HAP-1 (cell line): Measurements from ENCODE around the gene SH3TC1.
A peak's percentile ranks its signal among the peaks of the same experiment; 100 is the strongest.

Experiments used
- DNase-seq, 2 experiments: peaks; one replicate each; pipeline ENCODE4 v3.0.0-alpha.2; 2016 to 2020; ENCODE audit warnings: low spot score in 2 of 2
- H3K27me3 ChIP-seq: fragments of 250-450 bp; sonication (Bioruptor Pico); 2 replicates; pipeline ENCODE4 v1.5.1; 2020; ENCODE audit warnings: low read depth, mild to moderate bottlenecking, moderate library complexity
- H3K36me3 ChIP-seq: fragments of 250-450 bp; sonication (Bioruptor Pico); replicated peaks from 2 replicates; pipeline ENCODE4 v1.5.1; 2020; ENCODE audit warnings: mild to moderate bottlenecking
- H3K4me1 ChIP-seq: fragments of 250-450 bp; sonication (Bioruptor Pico); 2 replicates; pipeline ENCODE4 v1.5.1; 2020; ENCODE audit warnings: mild to moderate bottlenecking
- H3K4me3 ChIP-seq: fragments of 250-450 bp; sonication (Bioruptor Pico); 2 replicates; pipeline ENCODE4 v1.5.1; 2020; ENCODE audit warnings: mild to moderate bottlenecking, moderate library complexity
- H3K9me3 ChIP-seq: fragments of 250-450 bp; sonication (Bioruptor Pico); 2 replicates; pipeline ENCODE4 v1.5.1; 2020; ENCODE audit warnings: mild to moderate bottlenecking, moderate library complexity
- in situ Hi-C: fragments of 300-500 bp; cut with MboI; formaldehyde crosslinking; loops from 3 replicates; pipeline ENCODE4 v1.14.3; 2020; ENCODE audit warnings: low sequenced_read_pairs, inconsistent platforms, mixed read lengths

The SH3TC1 gene

GRCh38 chr4:8198906-8199593 is at the start of gene SH3TC1:
Gene SH3TC1, plus strand, starts transcription at chr4:8199290. Its CDS starts 5,905 bp downstream, at chr4:8205195.
- H3K27me3 ChIP-seq = peaks cover 8% of the 10 kb centered on the region
- in situ Hi-C loops = no loop called here
- DNase-seq = peak in 1 of 2 experiments; percentile 17
- no peaks in the 10 kb centered on the region for H3K4me1 ChIP-seq
- H3K9me3 ChIP-seq = no peaks in the 10 kb centered on the region
- H3K4me3 ChIP-seq = no peak within 1 kb of the TSS
- H3K36me3 ChIP-seq = no peaks in the 10 kb centered on the region

- Histone ChIP-seq H3K4me3 (no peak overlapping the region), H3K4me1 (no peaks in the 10 kb centered on the region), H3K9me3 (no peaks in the 10 kb centered on the region), H3K36me3 (no peaks in the 10 kb centered on the region), H3K27me3 (peaks cover 27% of the 10 kb centered on the region)
- DNase-seq = no peak
- in situ Hi-C loops = no loop called here
Observed at GRCh38 chr4:8149664-8150063, 49.4 kb upstream of the SH3TC1 start.

- Histone ChIP-seq H3K4me3 (no peak overlapping the region), H3K4me1 (no peaks in the 10 kb centered on the region), H3K36me3 (no peaks in the 10 kb centered on the region), H3K27me3 (peaks cover 19% of the 10 kb centered on the region), H3K9me3 (no peaks in the 10 kb centered on the region)
- no peak for DNase-seq
- in situ Hi-C loops = no loop called here
Observed at GRCh38 chr4:8150152-8151090, 48.7 kb upstream of the SH3TC1 start.

- no peaks in the 10 kb centered on the region for H3K9me3 ChIP-seq
- peaks cover 11% of the 10 kb centered on the region for H3K27me3 ChIP-seq
- DNase-seq = no peak
- no peak overlapping the region for H3K4me3 ChIP-seq
- H3K4me1 ChIP-seq = no peaks in the 10 kb centered on the region
- in situ Hi-C loops = no loop called here
- H3K36me3 ChIP-seq = no peaks in the 10 kb centered on the region
Observed at GRCh38 chr4:8151165-8151650, 47.9 kb upstream of the SH3TC1 start.

GRCh38 chr4:8152090-8152864 is 46.8 kb upstream of the SH3TC1 start:
- H3K27me3 ChIP-seq = peaks cover under 1% of the 10 kb centered on the region; the same call in 1 of the 2 replicates
- H3K4me3 ChIP-seq = no peak overlapping the region
- in situ Hi-C loops = no loop called here
- DNase-seq = no peak
- no peaks in the 10 kb centered on the region; the same call in 1 of the 2 replicates for H3K4me1 ChIP-seq
- H3K36me3 ChIP-seq = no peaks in the 10 kb centered on the region
- H3K9me3 ChIP-seq = no peaks in the 10 kb centered on the region

GRCh38 chr4:8152865-8153257 is 46.2 kb upstream of the SH3TC1 start:
- no peaks in the 10 kb centered on the region for H3K27me3 ChIP-seq
- H3K36me3 ChIP-seq = no peaks in the 10 kb centered on the region
- H3K4me1 ChIP-seq = peaks cover 3% of the 10 kb centered on the region; the same call in 1 of the 2 replicates
- no peak overlapping the region for H3K4me3 ChIP-seq
- in situ Hi-C loops = no loop called here
- H3K9me3 ChIP-seq = no peaks in the 10 kb centered on the region
- DNase-seq = no peak

GRCh38 chr4:8153441-8153840 is 45.6 kb upstream of the SH3TC1 start:
- Histone ChIP-seq H3K9me3 (no peaks in the 10 kb centered on the region), H3K27me3 (no peaks in the 10 kb centered on the region), H3K4me1 (peaks cover 4% of the 10 kb centered on the region; the same call in 1 of the 2 replicates), H3K36me3 (no peaks in the 10 kb centered on the region), H3K4me3 (no peak overlapping the region)
- in situ Hi-C loops = no loop called here
- no peak for DNase-seq

GRCh38 chr4:8155048-8155447 is 44.0 kb upstream of the SH3TC1 start:
- Histone ChIP-seq H3K4me1 (peaks cover 4% of the 10 kb centered on the region; the same call in 1 of the 2 replicates), H3K9me3 (no peaks in the 10 kb centered on the region), H3K4me3 (no peak overlapping the region), H3K36me3 (no peaks in the 10 kb centered on the region), H3K27me3 (no peaks in the 10 kb centered on the region)
- no peak for DNase-seq
- in situ Hi-C loops = no loop called here

- in situ Hi-C loops = no loop called here
- peaks cover 4% of the 10 kb centered on the region; the same call in 1 of the 2 replicates for H3K4me1 ChIP-seq
Observed at GRCh38 chr4:8155660-8156421, 43.2 kb upstream of the SH3TC1 start.

GRCh38 chr4:8156617-8157016 is 42.5 kb upstream of the SH3TC1 start:
- no peaks in the 10 kb centered on the region for H3K36me3 ChIP-seq
- in situ Hi-C loops = no loop called here
- no peak overlapping the region for H3K4me3 ChIP-seq
- no peak for DNase-seq
- H3K4me1 ChIP-seq = peaks cover 4% of the 10 kb centered on the region; the same call in 1 of the 2 replicates
- H3K27me3 ChIP-seq = no peaks in the 10 kb centered on the region
- no peaks in the 10 kb centered on the region for H3K9me3 ChIP-seq

More at GRCh38 chr4:8155660-8156421, 43.2 kb upstream of the SH3TC1 start:
- Histone ChIP-seq H3K9me3 (no peaks in the 10 kb centered on the region), H3K36me3 (no peaks in the 10 kb centered on the region), H3K27me3 (no peaks in the 10 kb centered on the region), H3K4me3 (no peak overlapping the region)
- no peak for DNase-seq

GRCh38 chr4:8157496-8157895 is 41.6 kb upstream of the SH3TC1 start:
- Histone ChIP-seq H3K4me1 (peaks cover 4% of the 10 kb centered on the region; the same call in 1 of the 2 replicates), H3K4me3 (peak overlapping the region; percentile 51; the same call in 1 of the 2 replicates), H3K27me3 (no peaks in the 10 kb centered on the region), H3K9me3 (no peaks in the 10 kb centered on the region), H3K36me3 (no peaks in the 10 kb centered on the region)
- peak in 1 of 2 experiments; percentile 39 for DNase-seq
- in situ Hi-C loops = no loop called here

- Histone ChIP-seq H3K36me3 (no peaks in the 10 kb centered on the region), H3K9me3 (no peaks in the 10 kb centered on the region), H3K4me1 (peaks cover 4% of the 10 kb centered on the region; the same call in 1 of the 2 replicates), H3K4me3 (peak overlapping the region; percentile 51), H3K27me3 (no peaks in the 10 kb centered on the region)
- no peak for DNase-seq
- in situ Hi-C loops = no loop called here
Observed at GRCh38 chr4:8157944-8158709, 41.0 kb upstream of the SH3TC1 start.
